OCI-M1 (cell line): ENCODE measurements around the gene GPLD1.
A peak's percentile ranks its signal among the peaks of the same experiment; 100 is the strongest.
"Not testable (repeated sequence)": the region's sequence is repeated elsewhere in the genome, so short reads cannot be mapped to it uniquely, and the experiment has no call there.

ENCODE experiments used
- DNase-seq: peaks from one replicate; lab custom pipeline; 2025; lab: John Stamatoyannopoulos, UW

GPLD1 gene, protein sequence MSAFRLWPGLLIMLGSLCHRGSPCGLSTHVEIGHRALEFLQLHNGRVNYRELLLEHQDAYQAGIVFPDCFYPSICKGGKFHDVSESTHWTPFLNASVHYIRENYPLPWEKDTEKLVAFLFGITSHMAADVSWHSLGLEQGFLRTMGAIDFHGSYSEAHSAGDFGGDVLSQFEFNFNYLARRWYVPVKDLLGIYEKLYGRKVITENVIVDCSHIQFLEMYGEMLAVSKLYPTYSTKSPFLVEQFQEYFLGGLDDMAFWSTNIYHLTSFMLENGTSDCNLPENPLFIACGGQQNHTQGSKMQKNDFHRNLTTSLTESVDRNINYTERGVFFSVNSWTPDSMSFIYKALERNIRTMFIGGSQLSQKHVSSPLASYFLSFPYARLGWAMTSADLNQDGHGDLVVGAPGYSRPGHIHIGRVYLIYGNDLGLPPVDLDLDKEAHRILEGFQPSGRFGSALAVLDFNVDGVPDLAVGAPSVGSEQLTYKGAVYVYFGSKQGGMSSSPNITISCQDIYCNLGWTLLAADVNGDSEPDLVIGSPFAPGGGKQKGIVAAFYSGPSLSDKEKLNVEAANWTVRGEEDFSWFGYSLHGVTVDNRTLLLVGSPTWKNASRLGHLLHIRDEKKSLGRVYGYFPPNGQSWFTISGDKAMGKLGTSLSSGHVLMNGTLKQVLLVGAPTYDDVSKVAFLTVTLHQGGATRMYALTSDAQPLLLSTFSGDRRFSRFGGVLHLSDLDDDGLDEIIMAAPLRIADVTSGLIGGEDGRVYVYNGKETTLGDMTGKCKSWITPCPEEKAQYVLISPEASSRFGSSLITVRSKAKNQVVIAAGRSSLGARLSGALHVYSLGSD

GRCh38 chr6:24489470-24489869 lies at the start of gene GPLD1:
GPLD1 (minus strand) TSS chr6:24489578; CDS start chr6:24489511, 67 bp downstream.
- no peak for DNase-seq

DNA sequence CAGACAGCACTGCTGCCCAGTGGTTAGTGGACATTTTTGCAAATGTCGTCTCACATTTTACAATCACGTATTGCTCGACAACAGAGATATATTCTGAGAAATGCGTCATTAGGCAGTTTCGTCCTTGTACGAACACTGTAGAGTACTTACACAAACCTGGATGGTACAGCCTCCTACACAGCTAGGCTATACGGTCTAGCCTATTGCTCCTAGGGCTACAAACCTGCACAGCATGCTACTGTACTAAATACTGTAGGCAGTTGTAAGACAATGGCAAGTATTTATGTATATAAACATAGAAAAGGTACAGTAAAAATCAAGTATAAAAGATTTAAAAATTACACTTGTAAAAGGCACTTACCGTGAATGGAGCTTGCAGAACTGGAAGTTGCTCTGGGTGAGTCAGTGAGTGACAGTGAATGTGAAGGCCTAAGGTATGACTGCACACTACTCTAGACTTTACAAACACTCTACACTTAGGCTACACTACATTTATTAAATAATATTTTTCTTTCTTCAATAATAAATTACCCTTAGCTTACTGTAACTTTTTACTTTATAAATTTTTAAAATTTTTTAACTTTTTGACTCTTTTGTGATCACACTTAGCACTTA lies 48.5 kb upstream of the GPLD1 start:
- no peak for DNase-seq

- no peak for DNase-seq
These were observed 47.8 kb upstream of the GPLD1 start for GRCh38 chr6:24537082-24537699.

DNA sequence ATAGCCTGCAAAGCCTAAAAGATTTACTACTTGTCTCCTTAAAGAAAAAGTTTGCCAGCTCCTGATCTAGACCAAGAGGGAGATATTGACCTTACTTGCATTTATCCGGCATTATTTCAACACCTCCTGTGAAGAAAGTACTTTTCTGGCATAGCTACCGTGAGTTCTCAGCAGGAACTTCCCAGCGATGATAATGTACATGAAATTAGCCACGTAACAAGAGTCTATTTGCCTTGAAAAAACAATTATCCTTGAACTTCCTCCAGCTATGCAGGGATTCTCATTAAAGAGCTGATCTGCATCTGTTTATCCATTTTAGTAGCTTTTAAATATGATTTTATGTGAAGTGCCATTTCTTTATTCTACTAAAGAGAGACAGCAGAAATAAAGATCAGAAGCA lies 47.1 kb upstream of the GPLD1 start:
- no peak for DNase-seq

GRCh38 chr6:24535210-24535609 lies 45.8 kb upstream of the GPLD1 start:
- DNase-seq: no peak

DNA sequence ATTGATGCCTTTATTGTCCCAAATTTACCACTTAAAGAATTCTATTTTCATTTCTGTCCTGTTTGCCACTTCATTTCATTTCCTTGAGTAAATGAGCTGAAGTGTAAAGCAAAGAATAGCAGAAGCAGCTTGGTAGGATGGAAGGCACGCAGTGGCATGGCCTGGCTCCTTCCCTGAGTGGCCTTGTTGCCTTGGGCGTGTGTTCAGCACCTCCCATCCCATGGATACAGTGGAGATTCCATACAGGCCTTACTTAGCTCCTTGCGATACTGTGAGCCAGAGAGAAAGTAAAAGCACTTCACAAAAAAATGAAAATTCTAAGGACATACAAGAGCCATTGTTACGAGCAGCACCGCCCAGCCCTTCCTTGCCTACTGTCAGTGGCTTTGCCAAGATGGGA lies 45.0 kb upstream of the GPLD1 start:
- DNase-seq: no peak

GRCh38 chr6:24529985-24530384 lies 40.6 kb upstream of the GPLD1 start:
- DNase-seq: no peak

GRCh38 chr6:24524805-24525204 lies 35.4 kb upstream of the GPLD1 start:
- peak; percentile 59 for DNase-seq

DNA sequence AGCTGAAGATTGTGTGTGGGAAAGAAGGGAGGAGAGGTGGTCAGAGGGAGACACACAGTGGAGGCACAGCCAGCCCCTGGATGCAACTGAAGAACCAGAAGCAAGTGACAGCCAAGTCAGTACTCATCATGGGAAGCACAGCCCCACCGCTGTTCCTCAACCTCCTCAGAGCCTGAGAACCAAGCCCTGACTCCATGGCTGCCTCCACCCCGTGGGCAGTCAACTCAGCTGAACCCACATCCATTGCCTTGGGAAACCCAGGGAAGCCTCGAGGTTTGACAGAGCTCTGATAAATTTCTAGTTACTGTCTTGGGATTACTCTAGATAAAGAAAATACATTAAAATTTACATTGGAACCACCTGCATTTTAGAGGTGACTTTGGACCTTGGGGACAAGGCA lies 35.0 kb upstream of the GPLD1 start:
- no peak for DNase-seq

- DNase-seq: peak; percentile 61
These were observed 33.1 kb upstream of the GPLD1 start for GRCh38 chr6:24522228-24523176.

DNA sequence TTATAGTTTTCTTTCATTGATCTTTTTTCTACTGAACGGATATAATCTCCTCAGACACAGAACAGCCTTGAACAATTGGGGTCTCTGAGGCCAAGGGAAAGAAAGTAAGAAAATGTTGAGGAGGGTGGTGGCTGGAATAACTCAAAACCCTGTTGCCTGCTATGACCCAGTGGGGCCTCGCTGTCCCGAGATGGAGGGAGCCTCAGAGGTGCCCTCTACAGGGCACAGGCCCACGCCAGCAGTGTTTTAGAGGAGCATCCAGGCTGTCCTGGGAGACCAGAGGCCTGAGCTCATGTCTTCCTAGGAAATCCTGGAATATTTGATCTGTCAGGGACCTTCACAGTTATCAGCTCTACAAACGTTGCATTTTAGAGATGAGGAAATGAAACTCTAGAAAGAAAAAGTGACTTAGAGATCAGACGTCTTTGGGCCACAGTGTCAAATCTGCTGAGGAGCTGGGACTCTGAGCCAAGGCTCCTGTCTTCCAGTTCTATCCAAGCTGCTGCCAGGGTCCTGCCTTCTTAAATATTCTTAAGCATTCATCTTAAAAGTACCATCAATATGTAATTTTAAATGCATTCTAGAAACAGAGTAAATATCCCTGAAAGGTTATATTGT lies 31.7 kb upstream of the GPLD1 start:
- peak; percentile 69 for DNase-seq

DNA sequence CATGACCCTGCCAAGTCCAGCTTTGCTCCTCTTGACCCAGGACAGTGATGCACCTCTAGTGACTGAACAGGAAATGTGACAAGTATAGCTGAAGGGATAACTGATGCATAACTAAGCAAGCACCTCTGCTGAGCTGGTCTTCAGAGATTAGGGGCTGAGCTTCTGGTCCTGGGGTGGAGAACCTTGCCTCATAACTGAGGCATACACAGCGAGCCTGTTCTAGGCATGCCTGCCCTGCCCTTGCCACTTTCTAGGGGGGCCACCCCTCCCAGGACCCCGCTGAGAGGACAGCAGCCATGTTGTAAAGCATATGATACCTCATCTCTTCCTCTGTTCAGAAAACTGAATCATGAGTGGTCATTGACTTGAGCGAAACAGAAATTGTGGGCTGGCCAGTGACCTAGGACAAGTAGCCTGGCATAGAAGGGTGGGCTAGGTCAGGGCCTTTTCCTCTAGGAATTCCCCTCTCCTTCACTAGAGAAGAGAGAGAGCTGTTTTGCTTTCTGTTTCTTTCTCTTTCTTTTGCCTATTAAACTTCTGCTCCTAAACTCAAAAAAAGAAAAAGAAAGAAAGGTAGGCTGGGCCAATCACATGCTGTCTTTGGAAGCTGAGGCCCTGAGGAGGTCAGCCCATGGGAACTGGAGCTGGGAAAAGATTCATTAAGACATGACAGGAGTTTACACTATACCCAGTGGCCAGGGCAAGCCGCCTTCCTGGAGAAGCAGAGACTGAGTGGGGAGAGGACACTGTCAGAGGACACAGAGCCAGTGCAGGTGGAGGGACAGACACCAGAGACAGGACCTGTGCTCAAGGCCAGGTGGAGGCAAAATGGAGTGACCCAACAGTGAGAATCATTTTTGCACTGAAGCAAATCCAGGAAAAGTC lies 28.5 kb upstream of the GPLD1 start:
- DNase-seq: no peak

DNA sequence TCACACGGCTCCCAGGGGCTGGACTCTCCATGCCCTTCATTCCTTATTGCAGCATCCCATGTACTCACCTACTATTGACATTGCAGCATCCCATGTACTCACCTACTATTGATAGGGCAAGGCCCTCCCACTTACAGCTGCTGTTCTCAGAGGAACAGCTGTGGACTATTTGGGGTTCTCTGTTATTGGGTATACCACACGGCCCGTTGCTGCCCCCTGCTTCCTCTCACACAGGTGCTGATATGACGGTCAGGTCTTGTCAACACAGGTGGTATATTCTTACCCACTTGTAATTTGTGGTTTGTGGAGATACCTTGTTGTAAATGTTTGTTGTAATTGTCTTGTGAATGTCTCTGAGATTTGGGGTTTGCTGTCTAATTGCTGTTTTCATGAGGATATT lies 24.2 kb upstream of the GPLD1 start:
- no peak for DNase-seq

DNA sequence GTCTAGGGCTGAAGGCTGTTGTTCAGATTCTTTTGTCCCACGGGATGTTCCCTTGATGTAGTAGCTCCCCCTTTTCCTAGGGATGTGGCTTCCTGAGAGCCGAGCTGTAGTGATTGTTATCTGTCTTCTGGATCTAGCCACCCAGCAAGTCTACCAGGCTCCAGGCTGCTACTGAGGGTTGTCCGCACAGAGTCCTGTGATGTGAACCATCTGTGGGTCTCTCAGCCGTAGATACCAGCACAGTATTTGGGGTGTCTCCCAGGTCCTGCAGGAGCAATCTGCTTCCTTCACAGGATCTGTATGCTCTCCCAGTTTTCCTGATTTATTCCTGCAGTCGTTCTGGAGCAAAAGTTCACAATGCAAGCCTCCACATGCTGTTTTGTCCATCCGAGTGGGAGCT lies 22.6 kb upstream of the GPLD1 start:
- DNase-seq: not testable (repeated sequence)

DNA sequence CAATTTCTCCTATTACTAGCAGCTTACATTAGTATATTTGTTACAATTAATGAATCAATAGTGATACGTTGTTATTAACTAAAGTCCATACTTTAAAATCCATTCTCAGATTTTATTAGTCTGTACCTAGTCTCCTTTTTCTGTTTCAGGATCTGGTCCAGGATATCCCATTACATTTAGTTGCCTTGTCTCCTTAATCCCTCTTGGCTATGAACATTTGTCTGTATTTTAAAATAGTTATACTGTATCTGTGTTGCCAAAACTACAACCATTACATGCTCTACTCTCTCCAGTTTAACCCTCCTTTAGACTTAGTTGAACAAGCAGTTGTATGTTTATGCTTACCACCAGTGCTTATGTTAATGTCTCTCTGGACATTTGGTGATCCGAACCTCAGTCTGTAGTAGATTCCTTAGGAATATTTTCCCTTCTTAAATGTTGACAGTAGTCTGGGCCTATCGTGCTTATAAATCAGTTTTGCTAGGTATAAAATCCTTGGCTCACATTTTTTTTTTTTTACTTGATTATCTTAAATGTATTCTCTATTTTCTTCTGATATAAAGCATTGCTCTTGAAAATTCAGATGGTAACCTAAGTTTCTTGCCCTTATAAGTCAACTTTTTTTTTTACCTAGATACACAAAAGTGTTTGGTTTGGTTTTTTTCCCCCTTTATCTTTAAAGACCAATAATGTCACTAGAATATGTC lies 17.6 kb upstream of the GPLD1 start:
- no peak for DNase-seq

DNA sequence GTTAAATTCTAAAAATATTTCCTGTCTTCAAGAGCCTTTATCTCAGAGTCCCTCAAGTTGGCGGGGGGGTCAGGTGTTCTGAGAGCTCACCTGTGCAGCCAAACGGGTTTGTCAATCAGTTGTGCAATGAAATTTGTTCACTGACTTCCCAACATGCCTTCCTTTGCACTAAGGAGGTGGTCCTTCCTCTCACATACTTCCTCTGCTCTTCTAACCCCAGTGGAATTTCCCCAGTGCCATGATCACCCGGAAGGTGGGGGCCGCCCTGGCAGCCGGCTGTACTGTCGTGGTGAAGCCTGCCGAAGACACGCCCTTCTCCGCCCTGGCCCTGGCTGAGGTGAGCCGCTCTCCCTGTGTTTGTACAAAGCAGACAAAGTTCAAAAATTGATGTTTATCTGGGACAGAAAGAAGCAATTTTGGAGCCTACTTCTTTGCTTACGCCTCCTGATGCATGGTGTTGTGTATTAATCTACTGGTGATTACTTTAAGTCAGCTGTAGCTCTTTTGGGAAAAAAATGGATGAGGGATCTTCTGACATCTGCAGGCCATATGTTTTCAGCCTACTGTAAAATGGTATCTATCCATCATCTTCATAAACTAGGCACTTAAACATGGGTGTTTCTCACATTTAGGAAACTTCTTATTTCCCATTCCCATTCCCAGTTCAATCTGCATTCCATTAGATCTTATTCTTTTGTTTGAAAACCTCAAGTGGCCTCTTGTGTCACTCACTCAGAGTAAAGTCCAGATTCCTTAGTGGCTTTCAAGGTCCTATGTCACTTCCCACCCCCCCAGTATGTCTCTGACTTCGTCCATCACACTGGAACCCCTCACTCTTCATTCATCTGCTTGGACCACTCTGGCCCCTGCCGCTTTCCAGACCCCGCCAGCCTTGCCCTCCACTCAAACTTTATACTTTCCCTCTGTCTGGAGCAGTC lies 15.5 kb upstream of the GPLD1 start:
- DNase-seq: no peak

DNA sequence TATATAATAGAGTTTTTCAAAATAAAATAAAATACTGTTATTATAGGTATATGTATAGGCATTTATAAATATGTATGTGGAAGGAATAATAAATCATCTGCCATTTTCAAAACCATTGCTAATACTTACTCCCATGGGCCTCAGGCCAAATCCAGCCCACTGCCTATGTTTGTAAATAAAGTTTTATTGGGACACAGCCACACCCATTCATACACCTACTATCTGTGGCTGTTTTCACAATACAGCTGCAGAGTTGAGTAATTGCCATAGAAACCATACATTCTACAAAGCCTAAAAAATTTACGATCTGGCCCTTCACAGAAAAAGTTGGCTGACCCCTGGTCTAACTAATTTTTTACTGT lies 14.9 kb upstream of the GPLD1 start:
- no peak for DNase-seq

DNA sequence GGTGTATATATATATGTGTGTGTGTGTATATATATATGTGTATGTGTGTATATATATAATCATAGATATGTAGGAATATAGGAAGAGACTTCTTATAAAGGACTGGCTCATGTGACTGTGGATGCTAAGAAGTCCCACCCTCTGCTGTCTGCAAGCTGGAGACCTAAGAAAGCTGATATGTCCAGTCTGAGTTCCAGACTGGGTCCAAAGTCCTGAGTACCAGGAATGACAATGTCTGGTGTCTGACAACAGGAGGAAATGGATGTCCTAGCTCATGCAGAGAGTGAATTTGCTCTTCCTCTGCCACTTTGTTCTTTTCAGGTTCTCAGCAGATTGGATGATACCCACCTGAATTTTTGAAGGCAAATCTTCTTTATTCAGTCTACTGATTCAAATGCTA lies 12.5 kb upstream of the GPLD1 start:
- no peak for DNase-seq
